A673 (cell line): ENCODE results near the gene ADGRG7. TPM values are rescaled to one million over a fixed set of nuclear protein-coding genes. Genes with fewer than 3 reads are reported as not detected.
A peak's percentile ranks its signal among the peaks of the same experiment; 100 is the strongest.

Experiments
- BruUV-seq: library from RNA; stranded (reverse); fragments of 400-500 nt; replicated peaks from 2 replicates; lab custom pipeline; 2021; lab: Mats Ljungman, UMichigan
- CTCF ChIA-PET: fragments of 300-600 bp; sonication (Branson Sonifier 250); formaldehyde crosslinking; loops from one replicate; lab custom pipeline; 2022; ENCODE audit warnings: antibody characterized with exemption; lab: Charles Lee
- POLR2A ChIA-PET: fragments of 300-600 bp; sonication (Branson Sonifier 250); formaldehyde crosslinking; loops from one replicate; lab custom pipeline; 2022; ENCODE audit warnings: antibody characterized with exemption; ENCODE audit not compliant: low non-redundant PET; lab: Charles Lee
- DNase-seq: peaks from one replicate; pipeline ENCODE4 v3.0.0-alpha.2; 2015; ENCODE audit warnings: low spot score
- H3K27ac ChIP-seq: fragments of 200-600 bp; sonication (generic); 2 replicates; pipeline ENCODE4 v1.5.1; 2016; ENCODE audit warnings: mixed run types, low read depth, mild to moderate bottlenecking, mixed read lengths, antibody characterized with exemption, low read length; ENCODE audit not compliant: poor library complexity, severe bottlenecking
- H3K27me3 ChIP-seq: fragments of 200-600 bp; sonication (generic); replicated peaks from 2 replicates; pipeline ENCODE4 v1.6.1; 2017; ENCODE audit warnings: mixed run types, low read depth, mild to moderate bottlenecking, mixed read lengths, antibody characterized with exemption, low read length; ENCODE audit not compliant: insufficient read depth, poor library complexity
- H3K36me3 ChIP-seq: fragments of 200-600 bp; sonication (generic); 2 replicates; pipeline ENCODE4 v1.6.1; 2016; ENCODE audit warnings: mixed run types, mild to moderate bottlenecking, mixed read lengths, antibody characterized with exemption, low read length; ENCODE audit not compliant: insufficient read depth, poor library complexity, severe bottlenecking
- H3K4me1 ChIP-seq: fragments of 200-600 bp; sonication (generic); 2 replicates; pipeline ENCODE4 v1.6.1; 2017; ENCODE audit warnings: mixed run types, mild to moderate bottlenecking, mixed read lengths, antibody characterized with exemption, low read length; ENCODE audit not compliant: insufficient read depth, poor library complexity, severe bottlenecking
- H3K4me3 ChIP-seq: fragments of 200-600 bp; sonication (generic); 2 replicates; pipeline ENCODE4 v1.5.1; 2016; ENCODE audit warnings: low read depth, mixed run types, mild to moderate bottlenecking, mixed read lengths, low read length; ENCODE audit not compliant: poor library complexity, severe bottlenecking
- H3K9me3 ChIP-seq: fragments of 200-600 bp; sonication (generic); 2 replicates; pipeline ENCODE4 v1.6.1; 2016; ENCODE audit warnings: mixed run types, low read depth, mild to moderate bottlenecking, mixed read lengths, antibody characterized with exemption, low read length; ENCODE audit not compliant: poor library complexity, severe bottlenecking
- CTCF ChIP-seq: fragments of 300-800, 200-600 bp; sonication (generic); conservative IDR thresholded peaks from 2 replicates; pipeline ENCODE4 v1.5.1; 2017; ENCODE audit warnings: low read depth, mild to moderate bottlenecking, antibody characterized with exemption, low read length, moderate library complexity, mixed read lengths
- EZH2 ChIP-seq: fragments of 200-600 bp; sonication (generic); IDR thresholded peaks from 2 replicates; pipeline ENCODE4 v1.6.1; 2017; ENCODE audit warnings: borderline replicate concordance, low read depth, mild to moderate bottlenecking, mixed read lengths, antibody characterized with exemption, low read length; ENCODE audit not compliant: poor library complexity, severe bottlenecking
- intact Hi-C: fragments of 100-400 bp; cut with micrococcal nuclease; formaldehyde crosslinking; loops from one replicate; pipeline ENCODE4 v1.10.0; 2022; ENCODE audit not compliant: unreplicated experiment
- total RNA-seq: library from RNA; stranded (reverse); gene quantifications from 2 replicates; pipeline ENCODE4 v1.2.3, GENCODE V29; 2021

ADGRG7 gene
- total RNA-seq, 1 experiment from 2014 or later, result 2.4 TPM

- POLR2A ChIA-PET, result interaction anchor here (0.7 kb wide), 1 partner anchor 120 kb away, joined by 5 read pairs; no protein-coding TSS in a partner anchor
- Histone ChIP-seq H3K4me3 (peak within 1 kb of the TSS; percentile 63), H3K4me1 (peaks cover 14% of the 10 kb centered on the region), H3K36me3 (peaks cover 20% of the 10 kb centered on the region), H3K27me3 (no peaks in the 10 kb centered on the region), H3K9me3 (no peaks in the 10 kb centered on the region), H3K27ac (peak within 1 kb of the TSS; percentile 96)
- intact Hi-C loops, result no loop called here
- TF ChIP-seq CTCF (no peak), EZH2 (no peak)
- no TSS peak for BruUV-seq
- CTCF ChIA-PET, result interaction anchor here (0.7 kb wide), 1 partner anchor 247 kb away, joined by 4 read pairs; no protein-coding TSS in a partner anchor
- DNase-seq, result peak; percentile 99
These were observed 99.8 kb downstream of the ADGRG7 start, which contains the start of gene TFG for GRCh38 chr3:100708989-100709841. TFG (plus strand) TSS chr3:100709494; CDS start chr3:100713686, 4,192 bp downstream.

- BruUV-seq, result no TSS peak
- peak; percentile 50 for DNase-seq
- Histone ChIP-seq H3K27me3 (no peaks in the 10 kb centered on the region), H3K4me3 (peak overlapping the region; percentile 63), H3K9me3 (no peaks in the 10 kb centered on the region), H3K27ac (peak overlapping the region; percentile 96), H3K4me1 (peaks cover 14% of the 10 kb centered on the region), H3K36me3 (peaks cover 27% of the 10 kb centered on the region)
- intact Hi-C loops, result loop anchor here (5.0 kb wide), 1 partner anchor 98 kb away; no protein-coding TSS in a partner anchor
- ChIA-PET CTCF (no interaction called here), POLR2A (no interaction called here)
- TF ChIP-seq CTCF, result no peak
- TF ChIP-seq EZH2, result no peak
These were observed 100.5 kb downstream of the ADGRG7 start for GRCh38 chr3:100709842-100710260.

- TF ChIP-seq CTCF (peak; percentile 44; the same call in 1 of the 2 replicates), EZH2 (no peak)
- peak; percentile 84 for DNase-seq
- POLR2A ChIA-PET, result interaction anchor here (0.5 kb wide), 1 partner anchor 1310 kb away, joined by 3 read pairs; no protein-coding TSS in a partner anchor
- Histone ChIP-seq H3K9me3 (no peaks in the 10 kb centered on the region), H3K36me3 (peaks cover 32% of the 10 kb centered on the region), H3K27me3 (no peaks in the 10 kb centered on the region), H3K4me3 (peak overlapping the region; percentile 63), H3K4me1 (peaks cover 14% of the 10 kb centered on the region), H3K27ac (peak overlapping the region; percentile 70)
- CTCF ChIA-PET, result interaction anchor here (0.6 to 1.0 kb wide), 3 partner anchors 97 to 248 kb away, joined by 3 to 6 read pairs (median 4); no protein-coding TSS in a partner anchor
- intact Hi-C loops, result loop anchor here (5.0 kb wide), 1 partner anchor 98 kb away; no protein-coding TSS in a partner anchor
- BruUV-seq, result no TSS peak
These were observed 101.0 kb downstream of the ADGRG7 start for GRCh38 chr3:100710261-100710968.
